Skeletal muscle satellite cell (primary cell): ENCODE results near the gene CDIPT.

Source experiments
- H3K27me3 ChIP-seq: 2 replicates; pipeline ENCODE4 v1.7.0; 2013; ENCODE audit warnings: low read length; ENCODE audit not compliant: control insufficient read depth, insufficient read depth
- H3K36me3 ChIP-seq: 2 replicates; pipeline ENCODE4 v1.7.0; 2013; ENCODE audit warnings: mild to moderate bottlenecking, control low read depth, low read length; ENCODE audit not compliant: insufficient read depth
- H3K4me1 ChIP-seq: 2 replicates; pipeline ENCODE4 v1.7.0; 2013; ENCODE audit warnings: low read length; ENCODE audit not compliant: control insufficient read depth, insufficient read depth
- H3K4me2 ChIP-seq: 2 replicates; pipeline ENCODE4 v1.7.0; 2013; ENCODE audit warnings: mild to moderate bottlenecking, low read length
- H3K4me3 ChIP-seq: 2 replicates; pipeline ENCODE4 v1.7.0; 2013; ENCODE audit warnings: low read length
- H3K9ac ChIP-seq: 2 replicates; pipeline ENCODE4 v1.7.0; 2013; ENCODE audit warnings: mild to moderate bottlenecking, low read depth, low read length, moderate library complexity
- H3K9me3 ChIP-seq: replicated peaks from 2 replicates; pipeline ENCODE4 v1.7.0; 2013; ENCODE audit warnings: mild to moderate bottlenecking, control low read depth, low read length

The CDIPT gene

GRCh38 chr16:29903590-29903989, 40.6 kb upstream of the CDIPT start:
- Histone ChIP-seq H3K4me3 (no peak overlapping the region), H3K9ac (no peak overlapping the region), H3K4me2 (no peak overlapping the region), H3K4me1 (peaks cover 21% of the 10 kb centered on the region), H3K27me3 (peaks cover 4% of the 10 kb centered on the region), H3K36me3 (no peaks in the 10 kb centered on the region), H3K9me3 (no peaks in the 10 kb centered on the region)

- H3K27me3 ChIP-seq = peaks cover 15% of the 10 kb centered on the region
- peaks cover 21% of the 10 kb centered on the region for H3K4me1 ChIP-seq
- H3K9me3 ChIP-seq = no peaks in the 10 kb centered on the region
- no peak overlapping the region for H3K9ac ChIP-seq
- H3K36me3 ChIP-seq = no peaks in the 10 kb centered on the region
- peak overlapping the region; percentile 68 for H3K4me3 ChIP-seq
- peak overlapping the region; percentile 95 for H3K4me2 ChIP-seq
Observed at GRCh38 chr16:29901607-29901945, 38.5 kb upstream of the CDIPT start.

GRCh38 chr16:29900888-29901606, 38.0 kb upstream of the CDIPT start:
- H3K9me3 ChIP-seq = no peaks in the 10 kb centered on the region
- peaks cover 21% of the 10 kb centered on the region for H3K4me1 ChIP-seq
- peak overlapping the region; percentile 68 for H3K4me3 ChIP-seq
- H3K9ac ChIP-seq = peak overlapping the region; percentile 37
- H3K27me3 ChIP-seq = peaks cover 15% of the 10 kb centered on the region
- H3K36me3 ChIP-seq = no peaks in the 10 kb centered on the region
- peak overlapping the region; percentile 95 for H3K4me2 ChIP-seq

- Histone ChIP-seq H3K4me3 (peak within 1 kb of the TSS; percentile 68), H3K4me2 (peak within 1 kb of the TSS; percentile 95), H3K27me3 (peaks cover 22% of the 10 kb centered on the region), H3K4me1 (peaks cover 21% of the 10 kb centered on the region), H3K9ac (peak within 1 kb of the TSS; percentile 37), H3K9me3 (no peaks in the 10 kb centered on the region), H3K36me3 (no peaks in the 10 kb centered on the region)
Observed at GRCh38 chr16:29900102-29900887, 37.3 kb upstream of the CDIPT start, which contains the start of gene ASPHD1. Gene ASPHD1, plus strand, starts transcription at chr16:29900488. Its CDS starts 484 bp downstream, at chr16:29900972.

- H3K4me3 ChIP-seq = peak within 1 kb of the TSS; percentile 68
- H3K4me1 ChIP-seq = peaks cover 21% of the 10 kb centered on the region
- H3K27me3 ChIP-seq = peaks cover 24% of the 10 kb centered on the region
- no peaks in the 10 kb centered on the region for H3K9me3 ChIP-seq
- no peaks in the 10 kb centered on the region for H3K36me3 ChIP-seq
- H3K9ac ChIP-seq = peak within 1 kb of the TSS; percentile 37
- peak within 1 kb of the TSS; percentile 95 for H3K4me2 ChIP-seq
Observed at GRCh38 chr16:29899516-29900101, 36.6 kb upstream of the CDIPT start, which contains the start of gene SEZ6L2. Gene SEZ6L2, minus strand, starts transcription at chr16:29899550. Its CDS starts 531 bp downstream, at chr16:29899019.

GRCh38 chr16:29898804-29899515, 35.9 kb upstream of the CDIPT start:
- Histone ChIP-seq H3K4me3 (peak overlapping the region; percentile 40), H3K4me2 (peak overlapping the region; percentile 95), H3K36me3 (no peaks in the 10 kb centered on the region), H3K4me1 (peaks cover 21% of the 10 kb centered on the region), H3K9me3 (no peaks in the 10 kb centered on the region), H3K9ac (no peak overlapping the region), H3K27me3 (peaks cover 24% of the 10 kb centered on the region)

- H3K4me2 ChIP-seq = peak overlapping the region; percentile 95
- H3K4me3 ChIP-seq = no peak overlapping the region
- no peaks in the 10 kb centered on the region for H3K9me3 ChIP-seq
- H3K27me3 ChIP-seq = peaks cover 24% of the 10 kb centered on the region
- H3K36me3 ChIP-seq = no peaks in the 10 kb centered on the region
- peaks cover 21% of the 10 kb centered on the region for H3K4me1 ChIP-seq
- no peak overlapping the region for H3K9ac ChIP-seq
Observed at GRCh38 chr16:29898135-29898803, 35.2 kb upstream of the CDIPT start.

GRCh38 chr16:29897333-29897732, 34.3 kb upstream of the CDIPT start:
- H3K4me3 ChIP-seq = no peak overlapping the region
- H3K4me1 ChIP-seq = peaks cover 21% of the 10 kb centered on the region
- H3K4me2 ChIP-seq = no peak overlapping the region
- peaks cover 24% of the 10 kb centered on the region for H3K27me3 ChIP-seq
- no peak overlapping the region for H3K9ac ChIP-seq
- H3K9me3 ChIP-seq = no peaks in the 10 kb centered on the region
- H3K36me3 ChIP-seq = no peaks in the 10 kb centered on the region

- Histone ChIP-seq H3K9ac (no peak overlapping the region), H3K9me3 (no peaks in the 10 kb centered on the region), H3K4me1 (peaks cover 20% of the 10 kb centered on the region), H3K36me3 (no peaks in the 10 kb centered on the region), H3K4me2 (no peak overlapping the region), H3K4me3 (no peak overlapping the region), H3K27me3 (peaks cover 24% of the 10 kb centered on the region)
Observed at GRCh38 chr16:29896841-29897240, 33.8 kb upstream of the CDIPT start.

- H3K4me2 ChIP-seq = no peak overlapping the region
Observed at GRCh38 chr16:29894352-29894751, 31.3 kb upstream of the CDIPT start.

More at GRCh38 chr16:29894352-29894751, 31.3 kb upstream of the CDIPT start:
- Histone ChIP-seq H3K9ac (no peak overlapping the region), H3K9me3 (no peaks in the 10 kb centered on the region), H3K4me3 (no peak overlapping the region), H3K27me3 (peaks cover 24% of the 10 kb centered on the region), H3K36me3 (no peaks in the 10 kb centered on the region), H3K4me1 (peaks cover under 1% of the 10 kb centered on the region)
